H1 (cell line): ENCODE measurements around the gene UNC119B. TPM values are rescaled to one million over a fixed set of nuclear protein-coding genes. Genes with fewer than 3 reads are reported as not detected.
A peak's percentile ranks its signal among the peaks of the same experiment; 100 is the strongest.

Source experiments
- ATF3 ChIP-seq: IDR thresholded peaks from 2 replicates; pipeline ENCODE4 v1.6.1; 2011; ENCODE audit warnings: low read depth, mild to moderate bottlenecking, low read length; ENCODE audit not compliant: insufficient read depth
- BACH1 ChIP-seq: IDR thresholded peaks from 2 replicates; pipeline ENCODE4 v1.6.1; 2012; ENCODE audit warnings: low read length, improper control_type of control experiment
- CBX8 ChIP-seq: fragments of 300-800, 300-1000 bp; sonication (generic); IDR thresholded peaks from 2 replicates; pipeline ENCODE4 v1.7.1; 2016; ENCODE audit warnings: low read depth, low read length, borderline replicate concordance
- CREB1 ChIP-seq: IDR thresholded peaks from 2 replicates; pipeline ENCODE4 v1.6.1; 2012; ENCODE audit warnings: inconsistent platforms
- CTBP2 ChIP-seq: IDR thresholded peaks from 2 replicates; pipeline ENCODE4 v1.7.0; 2011; ENCODE audit warnings: borderline replicate concordance, mild to moderate bottlenecking, moderate library complexity, mixed read lengths, low read length; ENCODE audit not compliant: insufficient read depth, insufficient read length
- CTCF ChIP-seq, 3 experiments: IDR thresholded peaks; 1 replicate in 2 of 3; 2 replicates in 1 of 3; pipeline versions ENCODE4 v1.5.1 to v1.6.1; 2011; ENCODE audit warnings: low read length in 3 of 3, mild to moderate bottlenecking in 3 of 3, inconsistent platforms in 2 of 3, low read depth in 1 of 3, moderate library complexity in 1 of 3; ENCODE audit not compliant: insufficient read depth in 1 of 3; ENCODE audit errors: control extremely low read depth in 1 of 3
- EGR1 ChIP-seq: IDR thresholded peaks from 2 replicates; pipeline ENCODE4 v1.6.1; 2011; ENCODE audit warnings: low read depth, low read length, borderline replicate concordance
- EP300 ChIP-seq, 2 experiments: IDR thresholded peaks; 1 replicate in 1 of 2; 2 replicates in 1 of 2; pipeline ENCODE4 v1.6.1; 2011 to 2012; ENCODE audit warnings: low read depth in 2 of 2, low read length in 2 of 2, mild to moderate bottlenecking in 2 of 2, borderline replicate concordance in 1 of 2, inconsistent platforms in 1 of 2, moderate library complexity in 1 of 2
- EZH2 ChIP-seq: fragments of 200-600 bp; sonication (generic); IDR thresholded peaks from 2 replicates; pipeline ENCODE4 v1.7.1; 2012; ENCODE audit warnings: low read depth, mild to moderate bottlenecking, moderate library complexity, low read length, inconsistent platforms; ENCODE audit not compliant: severe bottlenecking
- GABPA ChIP-seq: IDR thresholded peaks from 2 replicates; pipeline ENCODE4 v1.6.1; 2011; ENCODE audit warnings: mild to moderate bottlenecking, low read length, moderate library complexity, borderline replicate concordance; ENCODE audit not compliant: insufficient read depth
- GTF2F1 ChIP-seq: IDR thresholded peaks from 2 replicates; pipeline ENCODE4 v1.6.1; 2012; ENCODE audit warnings: low read depth, low read length, improper control_type of control experiment, borderline replicate concordance
- JUN ChIP-seq: IDR thresholded peaks from 2 replicates; pipeline ENCODE4 v1.6.1; 2011; ENCODE audit warnings: low read depth, mild to moderate bottlenecking, improper control_type of control experiment, low read length
- JUND ChIP-seq: IDR thresholded peaks from 2 replicates; pipeline ENCODE4 v1.6.1; 2011; ENCODE audit warnings: mild to moderate bottlenecking, improper control_type of control experiment, low read length
- KDM5A ChIP-seq: fragments of 200-600 bp; IDR thresholded peaks from 2 replicates; pipeline ENCODE4 v1.7.1; 2012; ENCODE audit warnings: mild to moderate bottlenecking, low read length, inconsistent platforms, mixed read lengths
- POLR2AphosphoS5 ChIP-seq: IDR thresholded peaks from 2 replicates; pipeline ENCODE4 v1.6.1; 2011; ENCODE audit warnings: low read depth, low read length
- RNF2 ChIP-seq: fragments of 200-900, 300-1000 bp; sonication (generic); IDR thresholded peaks from 2 replicates; pipeline ENCODE4 v1.7.1; 2016; ENCODE audit warnings: borderline replicate concordance, low read depth, mild to moderate bottlenecking, antibody characterized with exemption, low read length; ENCODE audit not compliant: poor library complexity, severe bottlenecking; ENCODE audit errors: missing control alignments
- SP2 ChIP-seq: IDR thresholded peaks from 2 replicates; pipeline ENCODE4 v1.6.1; 2012; ENCODE audit warnings: mild to moderate bottlenecking, low read length, inconsistent platforms
- SP4 ChIP-seq: IDR thresholded peaks from 2 replicates; pipeline ENCODE4 v1.6.1; 2012; ENCODE audit warnings: low read length, inconsistent platforms
- TAF1 ChIP-seq: IDR thresholded peaks from 2 replicates; pipeline ENCODE4 v1.6.1; 2011; ENCODE audit warnings: mild to moderate bottlenecking, low read depth, low read length
- ZNF274 ChIP-seq: IDR thresholded peaks from 2 replicates; pipeline ENCODE4 v1.7.0; 2012; ENCODE audit warnings: low read length, borderline replicate concordance; ENCODE audit errors: extremely low read depth
- polyA plus RNA-seq, 7 experiments: library from polyadenylated mRNA; depleted of rRNA in 3 of 7; stranded (reverse) in 5 of 7; unstranded in 2 of 7; fragments of >200 nt in 5 of 7; fragments of 200-250 nt in 2 of 7; gene quantifications; 1 replicate in 5 of 7; 2 replicates in 1 of 7; 4 replicates in 1 of 7; pipeline versions ENCODE4 v1.2.1 to v1.2.3, GENCODE V29; 2011 to 2013; ENCODE audit warnings: missing spikeins in 2 of 7, mixed read lengths in 2 of 7
- total RNA-seq: library from RNA; stranded (reverse); fragmentation: NEBNext Ultra II Directional; extraction: Animal tissue kit (Norgen Biotek cat#: 25700); gene quantifications from 2 replicates; pipeline ENCODE4 v1.2.1, GENCODE V29; 2021

Gene UNC119B
- total and polyA plus RNA-seq, 2 of the 8 experiments (the other 6 are each of a cell fraction or from before 2014, with no cell fraction given), result 40.5 to 50.1 TPM

GRCh38 chr12:120686690-120687577, 23.3 kb upstream of the UNC119B start, which contains the start of gene MLEC (continued):
- TF ChIP-seq CBX8, result no peak
- TF ChIP-seq EP300 (IDR thresholded peaks at IDR 0.05; ENCODE audit: borderline replicate concordance in 1 of 2, low read depth in 2 of 2, low read length in 2 of 2), result no peak
- no peak for TF ChIP-seq BACH1
- no peak; the same call in 1 of the 2 replicates for TF ChIP-seq SP4
- TF ChIP-seq ZNF274, result no peak
- TF ChIP-seq KDM5A, result no peak; the same call in 1 of the 2 replicates
- 0 out of 2 replicates have a peak, but pooled peaks have one; percentile 59 for TF ChIP-seq JUN
- TF ChIP-seq GTF2F1, result no peak
- peak; percentile 65 for TF ChIP-seq CREB1
- TF ChIP-seq TAF1, result peak; percentile 79; the same call in 1 of the 2 replicates
- no peak for TF ChIP-seq RNF2
- peak in 2 of 3 experiments; percentile 23; a peak in 2 of 4 replicates for TF ChIP-seq CTCF (IDR thresholded peaks at IDR 0.05; ENCODE audit: control extremely low read depth in 1 of 3, insufficient read depth in 1 of 3, low read depth in 1 of 3, low read length in 3 of 3)
- no peak for TF ChIP-seq ATF3
- peak; percentile 74; the same call in 1 of the 2 replicates for TF ChIP-seq POLR2AphosphoS5
- TF ChIP-seq EZH2, result no peak
- TF ChIP-seq GABPA, result peak; percentile 93
- TF ChIP-seq JUND, result 0 out of 2 replicates have a peak, but pooled peaks have one; percentile 7
- no peak for TF ChIP-seq SP2
- 0 out of 2 replicates have a peak, but pooled peaks have one; percentile 31 for TF ChIP-seq EGR1
- peak; percentile 31 for TF ChIP-seq CTBP2
